ENCODE data around the gene ACVR2A. TPM values are rescaled to one million over a fixed set of nuclear protein-coding genes. Genes with fewer than 3 reads are reported as not detected.
A peak's percentile ranks its signal among the peaks of the same experiment; 100 is the strongest.

Gene ACVR2A
- total RNA-seq, 1 experiment from 2014 or later: 13.4 TPM

GRCh38 chr2:147910990-147911473 is 66.2 kb downstream of the ACVR2A start:
- no peak overlapping the region for H2BK20ac ChIP-seq (ENCODE audit: low read depth, low read length, poor library complexity, severe bottlenecking)
- H3K4me1 ChIP-seq (ENCODE audit: insufficient read depth, low read length): no peaks in the 10 kb centered on the region
- H2BK120ac ChIP-seq (ENCODE audit: low read depth, low read length, poor library complexity, severe bottlenecking): no peak overlapping the region
- no peak overlapping the region for H3K27ac ChIP-seq (ENCODE audit: insufficient read length, low read depth, low read length)
- no peaks in the 10 kb centered on the region for H3K79me2 ChIP-seq (ENCODE audit: insufficient read depth, low read length)
- no peak overlapping the region for H3K4me2 ChIP-seq (ENCODE audit: insufficient read depth, insufficient read length, low read length)
- Mint-ChIP-seq H3K9me3 (peaks cover 0 to 7% of the 10 kb centered on the region in 2 experiments; a peak in 1 of 5 replicates), H3K27me3 (ENCODE audit: low read depth) (no peaks in the 10 kb centered on the region), H3K36me3 (ENCODE audit: insufficient read depth in 1 of 3, low read depth in 3 of 3) (peaks cover 5 to 14% (median 11%) of the 10 kb centered on the region in 3 experiments; a peak in 6 of 7 replicates), H3K4me3 (no peak overlapping the region), H3K4me1 (peaks cover 0 to 6% of the 10 kb centered on the region in 2 experiments; a peak in 1 of 4 replicates), H3K27ac (no peak overlapping the region)
- H3T11ph ChIP-seq (ENCODE audit: low read length): no peak overlapping the region
- no peak overlapping the region for H4K8ac ChIP-seq (replicated peaks; ENCODE audit: insufficient read length, low read depth, low read length)
- no peak overlapping the region for H2AK5ac ChIP-seq (ENCODE audit: insufficient read length, low read length)
- H2BK15ac ChIP-seq (ENCODE audit: low read depth, low read length): no peak overlapping the region
- no peak overlapping the region for H2BK5ac ChIP-seq (ENCODE audit: insufficient read length, low read length)
- H3K18ac ChIP-seq (ENCODE audit: insufficient read length, low read depth, low read length): no peak overlapping the region
- H3K23me2 ChIP-seq (ENCODE audit: insufficient read length, low read depth, low read length, poor library complexity, severe bottlenecking): no peaks in the 10 kb centered on the region
- no peaks in the 10 kb centered on the region for H4K20me1 ChIP-seq (ENCODE audit: control insufficient read depth, insufficient read depth, insufficient read length)
- H3K9ac ChIP-seq (ENCODE audit: extremely low read depth, insufficient read length, low read length): no peak overlapping the region
- peak; percentile 84 for TF ChIP-seq CTCF (conservative IDR thresholded peaks at IDR 0.05)
- no peak overlapping the region for H4K5ac ChIP-seq (ENCODE audit: insufficient read length, low read depth, low read length)
- no peak overlapping the region for H3K56ac ChIP-seq (ENCODE audit: insufficient read length, low read depth, low read length)
- no peaks in the 10 kb centered on the region for H3K27me3 ChIP-seq (ENCODE audit: insufficient read depth, low read length)
- H3K9me3 ChIP-seq (ENCODE audit: control insufficient read depth, low read depth, low read length): no peaks in the 10 kb centered on the region
- DNase-seq: no peak
- H3K23ac ChIP-seq (ENCODE audit: insufficient read length, low read depth, low read length): no peak overlapping the region
- no peak overlapping the region for H4K91ac ChIP-seq (ENCODE audit: insufficient read length, low read depth, low read length)
- no peak overlapping the region for H2AFZ ChIP-seq (ENCODE audit: low read length)
- H3K4ac ChIP-seq (ENCODE audit: low read depth, low read length): no peak overlapping the region
- WGBS (ENCODE audit: extremely low coverage, insufficient read length, low lambda C conversion rate): no CpG with 5 or more reads among the region's 2 CpGs
- no peak overlapping the region for H3K14ac ChIP-seq (ENCODE audit: insufficient read depth, low read length)
- no peaks in the 10 kb centered on the region for H3K79me1 ChIP-seq (ENCODE audit: insufficient read depth, low read depth, low read length, poor library complexity, severe bottlenecking)
- no peak overlapping the region for H2BK12ac ChIP-seq (ENCODE audit: insufficient read length, low read depth, low read length)

All from H9 (cell line).